ENCODE results near the gene SOX2. TPM values are rescaled to one million over a fixed set of nuclear protein-coding genes. Genes with fewer than 3 reads are reported as not detected.

The SOX2 gene
- polyA plus RNA-seq: under 1 TPM; 0.14 to 0.67 (median 0.22) TPM

DNA sequence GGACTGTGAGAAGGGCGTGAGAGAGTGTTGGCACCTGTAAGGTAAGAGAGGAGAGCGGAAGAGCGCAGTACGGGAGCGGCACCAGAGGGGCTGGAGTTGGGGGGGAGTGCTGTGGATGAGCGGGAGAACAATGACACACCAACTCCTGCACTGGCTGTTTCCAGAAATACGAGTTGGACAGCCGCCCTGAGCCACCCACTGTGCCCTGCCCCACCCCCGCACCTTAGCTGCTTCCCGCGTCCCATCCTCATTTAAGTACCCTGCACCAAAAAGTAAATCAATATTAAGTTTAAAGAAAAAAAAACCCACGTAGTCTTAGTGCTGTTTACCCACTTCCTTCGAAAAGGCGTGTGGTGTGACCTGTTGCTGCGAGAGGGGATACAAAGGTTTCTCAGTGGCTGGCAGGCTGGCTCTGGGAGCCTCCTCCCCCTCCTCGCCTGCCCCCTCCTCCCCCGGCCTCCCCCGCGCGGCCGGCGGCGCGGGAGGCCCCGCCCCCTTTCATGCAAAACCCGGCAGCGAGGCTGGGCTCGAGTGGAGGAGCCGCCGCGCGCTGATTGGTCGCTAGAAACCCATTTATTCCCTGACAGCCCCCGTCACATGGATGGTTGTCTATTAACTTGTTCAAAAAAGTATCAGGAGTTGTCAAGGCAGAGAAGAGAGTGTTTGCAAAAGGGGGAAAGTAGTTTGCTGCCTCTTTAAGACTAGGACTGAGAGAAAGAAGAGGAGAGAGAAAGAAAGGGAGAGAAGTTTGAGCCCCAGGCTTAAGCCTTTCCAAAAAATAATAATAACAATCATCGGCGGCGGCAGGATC lies at the start of gene SOX2:
TSS of gene SOX2 (plus strand) at position 601 of the 811 bp plus-strand sequence. CDS start 436 bp downstream, outside the sequence.
- 1 to 3% (median 2%) methylated on average over 30 to 37 of the region's 37 CpGs for WGBS, 3 donors
- H3K27ac ChIP-seq (ENCODE audit: low read depth, low read length): no peak within 1 kb of the TSS

DNA sequence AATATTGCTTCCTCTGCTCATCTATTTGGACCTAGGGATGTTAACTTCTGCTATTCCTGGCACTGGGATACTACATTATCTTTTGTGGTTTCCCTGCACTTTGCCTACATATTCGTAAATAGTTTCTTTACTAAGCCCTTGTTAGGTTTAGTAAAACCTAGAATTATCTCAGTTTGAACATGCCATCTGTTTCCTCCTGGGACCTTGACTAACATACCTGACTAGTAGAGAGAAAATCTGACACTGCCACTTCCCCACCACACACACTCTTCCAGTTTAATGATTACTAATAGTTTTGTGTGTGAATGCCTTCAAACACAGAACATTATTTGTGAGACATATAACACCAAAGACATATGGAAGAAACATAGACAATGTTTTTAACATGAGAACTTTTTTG lies 28.2 kb upstream of the SOX2 start:
- 39 to 44% (median 42%) methylated on average over 1 of the region's 1 CpG for WGBS, 3 donors
- no peak overlapping the region for H3K27ac ChIP-seq (ENCODE audit: low read depth, low read length)

DNA sequence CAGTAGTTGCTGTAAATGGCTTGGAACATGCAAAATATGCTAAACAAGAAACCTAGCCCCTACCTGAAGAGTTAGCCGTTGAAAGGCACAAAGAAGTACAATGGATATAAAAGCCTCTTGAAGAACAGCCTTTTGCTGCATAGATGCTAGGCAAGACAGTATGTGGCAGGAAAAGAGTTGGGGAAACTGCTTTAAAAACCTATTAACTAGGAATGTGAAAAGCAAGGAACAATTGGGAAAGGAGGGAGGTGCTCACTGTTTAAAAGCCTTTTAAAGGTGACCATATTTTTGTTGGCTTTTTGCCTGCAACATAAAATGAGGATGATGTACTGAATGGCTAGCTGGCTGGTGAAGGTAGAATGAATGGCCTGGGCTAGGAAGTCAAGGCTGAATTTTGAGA lies 24.5 kb upstream of the SOX2 start:
- WGBS, 3 donors: 55 to 76% (median 60%) methylated on average over 1 of the region's 1 CpG
- no peak overlapping the region for H3K27ac ChIP-seq (ENCODE audit: low read depth, low read length)

DNA sequence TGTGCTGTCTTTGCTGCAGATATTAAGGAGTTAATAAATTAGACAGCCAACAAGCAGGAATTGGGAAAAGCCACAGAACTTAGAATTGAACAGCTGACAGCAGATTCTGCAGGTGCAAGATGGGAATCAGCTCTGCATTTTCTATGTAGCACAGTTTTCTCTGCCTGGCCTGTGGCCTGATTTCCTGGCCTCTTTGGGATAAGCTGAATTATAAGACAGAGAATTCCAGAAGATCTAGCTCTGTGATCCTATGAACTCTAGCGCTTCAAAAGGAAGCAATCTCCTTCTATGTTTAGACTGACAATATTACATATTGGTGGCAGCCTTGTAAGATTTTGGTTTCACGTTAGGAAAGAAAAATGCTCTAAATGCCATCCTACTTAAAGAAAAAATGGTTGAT lies 24.0 kb upstream of the SOX2 start:
- WGBS, 3 donors: 69 to 80% (median 69%) methylated on average over 2 of the region's 2 CpGs
- no peak overlapping the region for H3K27ac ChIP-seq (ENCODE audit: low read depth, low read length)

DNA sequence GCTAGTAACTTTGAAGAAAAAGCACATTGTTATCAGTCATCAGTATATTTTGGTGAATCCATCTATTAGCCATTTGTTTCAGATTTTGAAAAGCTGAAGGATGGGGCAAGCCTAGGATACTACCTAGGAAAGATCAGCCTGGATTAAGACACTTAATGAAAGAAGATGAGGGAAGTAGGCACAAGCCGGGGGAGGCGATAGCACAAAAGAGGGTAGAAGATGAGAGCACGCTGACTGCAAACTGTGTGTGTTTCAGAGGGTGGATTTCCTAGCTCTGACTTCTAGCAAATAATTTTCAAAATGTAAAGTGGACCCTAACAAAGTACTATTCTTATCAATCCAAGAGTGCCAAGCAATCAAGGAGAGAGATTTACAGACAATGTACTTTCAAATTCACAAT lies 22.2 kb upstream of the SOX2 start:
- H3K27ac ChIP-seq (ENCODE audit: low read depth, low read length): no peak overlapping the region
- WGBS, 3 donors: 89 to 93% (median 92%) methylated on average over 3 of the region's 3 CpGs

DNA sequence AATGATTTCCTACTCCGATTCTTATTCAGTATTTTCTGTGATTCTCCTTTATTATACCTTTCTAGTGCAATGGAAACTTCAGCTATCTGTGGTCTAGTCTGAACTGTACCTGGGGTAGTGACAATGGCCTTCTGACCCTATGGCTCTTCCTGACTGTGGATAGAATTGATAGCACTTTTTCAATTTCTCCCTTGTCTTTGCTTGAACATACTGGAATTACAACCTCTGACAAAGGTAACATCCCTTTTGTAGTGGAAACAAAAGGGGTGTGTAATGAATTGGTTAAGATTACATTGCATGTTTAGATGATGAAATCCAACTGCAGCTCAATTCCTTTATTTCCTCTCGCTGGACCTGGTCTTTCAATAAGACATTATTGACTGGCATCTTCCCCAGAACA lies 21.0 kb upstream of the SOX2 start:
- 77 to 83% (median 80%) methylated on average over 2 of the region's 2 CpGs for WGBS, 3 donors
- no peak overlapping the region for H3K27ac ChIP-seq (ENCODE audit: low read depth, low read length)

DNA sequence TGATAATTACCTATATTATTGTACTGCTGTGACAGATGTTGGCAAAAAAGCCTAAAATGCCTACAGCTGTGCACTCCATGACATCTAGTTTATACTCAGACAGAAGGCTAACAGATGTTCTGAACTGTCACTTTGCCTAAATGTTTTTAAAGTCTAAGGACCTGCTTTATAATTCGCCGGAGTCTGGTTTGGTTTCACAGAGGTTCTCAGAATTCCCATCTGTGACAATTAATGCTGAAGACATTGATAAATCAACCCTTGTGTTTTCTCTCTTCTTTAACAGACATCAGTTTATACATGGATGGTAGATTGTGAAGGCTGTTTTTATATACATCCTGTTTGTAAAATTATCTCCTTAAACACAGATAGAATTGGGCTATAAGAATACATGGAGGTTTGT lies 19.8 kb upstream of the SOX2 start:
- no peak overlapping the region for H3K27ac ChIP-seq (ENCODE audit: low read depth, low read length)
- WGBS, 3 donors: 60 to 70% (median 66%) methylated on average over 2 of the region's 2 CpGs

DNA sequence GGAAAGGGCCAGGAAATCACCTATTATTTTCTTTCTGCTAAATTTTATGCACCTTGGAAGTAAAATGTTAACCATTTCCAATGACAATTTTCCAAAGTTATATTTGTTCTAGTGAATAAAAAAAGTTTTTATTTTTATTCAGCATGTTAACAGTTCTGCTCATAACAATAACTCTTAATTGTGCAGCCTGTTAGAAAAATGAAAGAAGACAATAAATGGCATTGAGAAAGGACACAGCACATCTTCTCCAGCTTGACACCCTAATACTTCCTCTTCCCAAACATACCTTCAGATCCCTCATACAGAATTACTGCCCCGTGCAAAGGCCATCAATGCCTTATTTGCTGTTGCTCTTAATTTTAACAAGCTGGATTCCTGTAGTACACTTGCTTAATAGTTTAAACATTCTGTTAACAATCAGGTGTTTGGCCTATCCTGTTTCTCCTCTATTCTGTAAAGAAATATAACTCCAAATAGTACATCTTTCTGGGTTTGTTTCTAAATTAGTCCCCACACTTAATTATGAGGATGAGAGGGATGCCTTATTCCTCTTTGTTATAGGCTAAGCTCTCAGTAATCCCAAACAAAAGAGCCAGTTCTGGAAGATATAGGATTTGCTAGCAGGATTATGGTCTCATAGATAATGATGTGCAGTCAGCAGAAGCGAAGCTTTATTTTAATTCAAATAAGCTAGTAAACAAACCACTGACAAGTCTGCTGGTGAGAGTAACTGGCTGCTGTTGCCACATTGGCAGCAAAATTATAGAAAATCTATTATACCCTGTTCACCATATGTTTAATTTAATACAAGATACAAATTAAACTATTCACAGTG lies 19.2 kb upstream of the SOX2 start:
- no peak overlapping the region for H3K27ac ChIP-seq (ENCODE audit: low read depth, low read length)
- WGBS, 3 donors: 60 to 76% (median 70%) methylated on average over 2 of the region's 2 CpGs

DNA sequence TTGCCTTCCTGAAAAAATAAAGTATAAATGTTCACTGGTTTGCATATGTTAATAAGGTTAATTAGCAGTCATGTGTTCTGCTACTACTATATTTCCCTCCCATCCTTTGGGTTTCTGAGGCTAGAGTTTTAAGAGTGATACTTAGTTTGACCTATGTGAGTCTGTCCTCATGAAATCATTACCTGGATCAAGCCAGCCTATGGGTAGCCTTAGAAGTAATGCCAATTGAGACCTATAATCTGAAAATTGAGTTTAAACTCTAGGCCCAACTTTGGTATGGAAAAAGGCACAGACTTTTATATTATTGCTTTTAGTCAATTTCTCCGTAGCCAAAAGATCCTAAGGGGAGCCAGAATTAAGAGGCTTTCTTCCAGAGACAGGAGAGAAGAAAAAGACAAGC lies 18.4 kb upstream of the SOX2 start:
- H3K27ac ChIP-seq (ENCODE audit: low read depth, low read length): no peak overlapping the region
- 83 to 96% (median 86%) methylated on average over 1 of the region's 1 CpG for WGBS, 3 donors

DNA sequence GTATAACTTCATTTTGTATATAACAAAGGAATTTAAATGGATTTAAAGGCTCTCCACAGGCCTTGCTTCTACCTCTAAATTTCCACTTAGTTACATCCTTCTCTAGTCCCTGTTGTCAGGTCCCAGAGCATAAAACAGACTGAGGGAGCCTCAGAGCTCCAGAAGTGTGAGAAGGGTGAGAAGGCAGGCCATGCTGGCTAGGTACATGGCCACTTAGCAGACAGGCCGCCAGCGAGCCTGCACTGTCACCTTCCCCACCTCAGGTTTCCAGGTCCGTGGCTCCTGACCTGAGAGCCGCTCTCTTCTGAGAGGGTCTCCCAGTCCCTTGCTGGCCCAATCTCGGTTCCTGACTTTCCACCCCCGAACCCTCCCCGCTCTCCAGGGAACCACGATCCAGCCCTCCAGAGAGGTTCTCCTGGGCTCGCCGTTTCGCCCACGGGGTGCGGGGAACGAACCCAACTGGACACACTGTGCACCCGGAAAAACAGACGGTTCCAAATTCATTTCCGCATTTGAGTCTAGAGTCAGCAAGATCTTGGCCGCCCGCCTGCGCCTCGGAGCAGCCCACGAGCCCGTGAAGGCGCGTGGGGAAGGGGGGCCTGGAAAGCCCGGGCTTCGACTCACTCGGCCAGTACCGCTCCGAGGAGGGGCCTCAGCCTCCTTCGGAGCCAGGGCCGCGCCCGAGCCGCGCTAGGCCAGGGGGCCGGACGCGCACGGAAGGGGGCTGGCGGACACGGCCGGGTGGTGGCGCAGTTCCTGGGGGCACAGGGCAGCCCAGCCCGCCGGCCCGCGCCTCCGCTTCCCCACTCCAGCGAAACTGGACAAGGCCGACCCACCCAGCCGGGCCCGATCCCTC lies 16.7 kb upstream of the SOX2 start:
- H3K27ac ChIP-seq (ENCODE audit: low read depth, low read length): no peak overlapping the region
- 7 to 10% (median 8%) methylated on average over 47 to 53 of the region's 53 CpGs for WGBS, 3 donors

DNA sequence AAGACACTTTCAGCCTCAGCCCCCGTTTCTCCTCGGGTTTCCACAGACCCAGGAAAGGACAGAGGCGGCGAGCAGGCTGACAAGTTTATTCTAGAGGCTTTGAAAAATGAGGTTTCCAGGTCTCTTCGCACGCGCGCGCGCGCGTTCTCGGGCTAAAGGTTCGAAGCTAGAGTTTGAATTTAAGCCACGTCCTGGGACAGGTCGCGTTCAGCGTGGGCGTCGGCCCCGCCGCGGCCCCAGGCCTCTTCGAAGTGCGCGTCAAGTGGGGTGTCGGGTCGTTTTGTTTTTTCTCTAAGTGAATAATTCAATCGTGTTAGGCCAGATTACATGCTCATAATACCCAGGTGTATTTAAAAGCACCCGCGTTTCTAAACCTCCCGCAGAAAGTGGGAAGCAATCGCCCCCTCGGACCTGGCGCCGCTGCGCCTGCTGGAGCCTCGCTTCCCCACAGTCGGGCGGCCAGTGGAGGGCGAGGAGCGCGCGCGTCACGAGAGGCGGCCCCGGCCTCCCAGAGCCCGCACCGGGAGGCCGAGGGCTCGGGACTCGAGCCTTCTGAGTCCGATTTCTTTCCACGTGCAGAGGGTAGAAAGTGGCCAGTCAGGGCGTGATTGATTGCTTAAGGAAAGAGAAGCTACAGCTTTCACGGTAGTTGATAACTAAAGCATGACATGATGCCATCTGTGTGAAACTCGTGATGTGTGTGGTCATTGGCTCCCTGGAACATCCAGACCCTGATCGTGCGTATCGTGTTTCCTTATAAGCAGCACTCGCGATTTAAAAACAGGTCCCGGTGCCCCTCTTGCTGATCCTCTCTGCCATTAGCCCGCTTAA lies 15.8 kb upstream of the SOX2 start:
- H3K27ac ChIP-seq (ENCODE audit: low read depth, low read length): no peak overlapping the region
- 2% methylated on average over 65 of the region's 65 CpGs for WGBS, 3 donors

DNA sequence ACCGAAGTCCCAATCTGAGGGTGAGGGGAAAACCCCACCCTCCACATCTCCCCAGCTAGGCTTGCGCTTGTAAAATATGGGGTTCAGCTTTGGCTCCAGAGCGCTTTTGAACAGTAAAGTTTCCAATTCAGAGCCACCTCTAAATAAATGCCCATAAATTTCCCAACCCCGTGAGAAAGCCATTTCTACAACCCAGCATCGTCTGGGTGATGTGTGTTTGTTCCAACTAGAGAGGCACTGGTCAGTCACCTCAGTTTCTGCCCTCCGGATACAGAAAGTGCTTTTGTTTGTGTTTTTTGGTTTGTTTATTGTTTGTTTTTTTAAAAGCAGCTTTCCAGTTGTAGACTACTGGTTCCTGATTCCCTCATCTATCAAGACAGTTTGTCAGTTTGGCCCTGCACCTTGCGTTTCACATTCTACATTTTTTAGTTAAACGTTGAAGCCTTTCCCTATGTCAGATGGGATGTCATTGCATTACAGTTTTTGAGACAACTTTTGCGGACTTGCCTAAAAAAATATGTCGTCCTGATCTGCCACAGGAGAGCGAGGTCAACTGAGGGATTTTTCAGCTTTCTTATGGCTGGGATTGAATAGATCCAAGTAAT lies 15.0 kb upstream of the SOX2 start:
- 15 to 30% (median 21%) methylated on average over 11 of the region's 11 CpGs for WGBS, 3 donors
- H3K27ac ChIP-seq (ENCODE audit: low read depth, low read length): no peak overlapping the region

DNA sequence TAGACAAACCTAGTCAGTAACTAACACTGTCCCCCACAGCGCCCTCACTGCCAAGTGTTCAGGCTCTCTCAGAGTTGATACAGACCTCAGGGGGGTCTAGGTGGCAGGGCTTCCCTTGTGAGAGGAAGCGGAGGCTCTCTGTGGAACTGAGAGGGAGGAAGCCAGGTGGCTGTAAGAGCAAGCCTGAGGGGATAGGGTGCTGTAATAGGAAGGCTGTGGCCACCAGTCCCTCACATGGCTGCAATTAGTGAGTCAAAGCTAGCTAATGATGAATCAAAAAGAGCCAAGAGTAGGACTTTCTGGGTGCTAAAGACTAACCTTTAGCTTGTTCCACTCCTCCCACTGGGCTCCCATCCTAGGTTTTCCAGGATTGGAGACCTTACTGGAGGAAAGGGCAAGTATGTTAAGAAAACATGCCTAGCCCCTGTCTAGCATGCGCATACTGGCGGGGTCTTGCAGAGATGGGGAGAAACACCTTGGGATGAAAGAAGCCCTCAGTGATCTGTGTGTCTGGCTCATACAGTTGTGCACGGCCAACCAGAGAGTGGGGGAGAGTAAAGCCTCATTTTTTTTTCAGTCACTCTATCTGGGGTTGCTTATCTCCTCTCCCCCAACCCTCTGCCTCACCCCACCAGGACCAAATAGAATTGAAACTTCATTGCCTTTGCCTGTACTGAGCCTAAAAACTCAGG lies 13.3 kb upstream of the SOX2 start:
- H3K27ac ChIP-seq (ENCODE audit: low read depth, low read length): no peak overlapping the region
- WGBS, 3 donors: 49 to 70% (median 51%) methylated on average over 5 of the region's 5 CpGs

DNA sequence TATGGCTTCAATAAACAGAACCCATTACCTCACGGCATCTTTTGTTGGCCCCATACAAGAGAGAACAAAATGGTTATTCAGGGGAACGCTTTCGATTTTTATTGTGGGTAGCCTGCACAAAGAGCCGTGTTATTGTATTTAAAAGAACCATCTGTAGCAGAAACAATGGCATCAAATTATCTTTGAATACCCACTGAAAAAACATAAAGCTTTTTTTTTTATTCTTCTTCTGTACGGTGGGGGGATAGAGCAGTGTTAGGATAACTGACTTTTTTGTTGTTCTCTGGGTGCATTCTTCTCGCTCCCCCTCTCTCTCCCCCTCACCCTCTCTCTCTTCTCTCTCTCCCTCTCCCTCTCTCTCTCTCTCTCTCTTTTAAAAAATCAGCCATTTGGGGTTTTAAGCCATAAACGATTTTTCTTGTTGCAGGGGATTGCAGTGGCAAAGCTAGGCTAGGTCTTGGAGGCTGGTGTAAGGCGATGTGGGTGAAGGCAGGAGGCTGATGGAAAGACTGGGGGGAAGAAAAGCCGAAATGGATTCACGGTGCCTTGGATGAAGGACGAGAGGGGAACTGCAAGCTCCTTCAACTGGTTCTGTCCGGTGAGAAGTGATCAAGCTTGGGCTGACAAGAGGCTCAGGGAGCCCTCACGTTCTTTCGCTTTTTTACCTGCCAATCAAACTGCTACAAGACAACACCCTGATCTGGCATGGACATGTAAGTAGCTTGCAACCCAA lies 12.4 kb upstream of the SOX2 start:
- no peak overlapping the region for H3K27ac ChIP-seq (ENCODE audit: low read depth, low read length)
- 20 to 26% (median 23%) methylated on average over 14 of the region's 14 CpGs for WGBS, 3 donors

DNA sequence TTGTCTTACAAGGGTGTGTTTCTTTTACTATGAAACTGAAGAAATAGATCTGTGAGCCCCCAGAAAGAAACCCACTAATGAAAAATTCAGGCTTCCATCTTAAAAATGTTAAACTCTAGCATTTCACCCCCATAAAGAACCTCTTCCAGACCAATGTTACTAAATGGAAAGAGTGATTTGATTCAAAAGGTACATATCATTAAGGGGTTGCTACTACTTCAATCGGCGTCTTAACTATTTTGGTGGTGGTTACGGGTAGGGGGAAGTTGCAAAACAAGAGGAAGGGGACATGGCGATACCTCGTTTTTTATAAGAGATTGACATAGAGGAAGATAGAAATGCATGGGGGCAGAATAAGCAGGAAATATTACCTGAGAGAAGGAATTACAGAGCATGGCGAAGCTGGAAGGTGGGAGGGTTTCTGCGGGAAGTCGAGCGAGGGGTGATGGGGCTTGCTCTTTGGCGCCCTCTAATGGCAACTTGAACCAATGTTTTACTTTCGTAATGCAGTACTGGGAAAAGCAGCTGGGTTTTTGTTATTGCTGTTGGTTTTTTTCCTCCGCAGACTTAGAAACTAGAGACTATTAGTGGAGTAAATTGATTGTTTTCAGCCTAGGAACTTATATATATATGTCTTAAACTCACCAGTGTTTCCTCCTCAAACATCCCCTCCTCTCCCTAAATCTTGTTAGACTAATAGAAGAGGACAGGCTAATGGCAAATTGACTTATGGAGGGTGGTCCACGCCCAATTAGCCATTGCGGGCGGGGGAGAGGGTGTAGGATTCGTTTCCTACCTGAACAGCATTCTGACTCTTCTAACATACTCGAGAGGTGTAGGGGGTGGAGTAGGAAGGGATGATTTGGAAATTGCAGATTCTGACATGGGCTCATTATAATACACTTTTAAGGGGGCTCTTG lies 11.3 kb upstream of the SOX2 start:
- WGBS, 3 donors: 7 to 8% (median 8%) methylated on average over 17 of the region's 17 CpGs
- H3K27ac ChIP-seq (ENCODE audit: low read depth, low read length): no peak overlapping the region

Data from adipose tissue (tissue), 3 donors.